NCI-H446 (cell line): Measurements from ENCODE around the gene REV3L.
"Not testable (repeated sequence)": the region's sequence is repeated elsewhere in the genome, so short reads cannot be mapped to it uniquely, and the experiment has no call there.

Experiments used
- DNase-seq, 2 experiments: peaks; one replicate each; lab custom pipeline; 2025; lab: John Stamatoyannopoulos, UW

REV3L gene

DNA sequence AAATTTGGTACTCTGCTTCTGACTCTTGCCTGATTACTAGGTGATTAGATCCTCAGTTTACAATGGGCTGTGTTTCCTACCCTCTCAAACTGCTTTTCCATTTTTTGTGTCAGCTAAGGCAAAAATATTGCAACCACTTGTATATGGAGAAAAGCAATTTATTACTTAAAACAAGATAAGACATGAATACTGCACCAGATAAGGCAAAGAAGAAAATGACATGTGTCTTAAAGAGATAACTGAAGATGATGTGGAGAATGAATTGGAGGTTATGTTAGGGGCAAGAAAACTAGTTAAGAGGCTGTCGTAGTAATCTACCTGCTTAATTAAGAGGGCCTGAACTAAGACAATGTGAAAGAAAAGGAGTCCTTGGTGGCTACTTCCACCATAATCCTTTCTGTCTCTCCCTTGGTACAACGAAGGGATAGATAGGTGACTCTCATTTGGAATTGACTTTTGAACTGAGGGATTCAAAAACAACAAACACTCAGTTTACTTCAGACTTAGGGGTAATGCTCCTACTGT, 16.3 kb upstream of the REV3L start:
- DNase-seq: no peak

DNA sequence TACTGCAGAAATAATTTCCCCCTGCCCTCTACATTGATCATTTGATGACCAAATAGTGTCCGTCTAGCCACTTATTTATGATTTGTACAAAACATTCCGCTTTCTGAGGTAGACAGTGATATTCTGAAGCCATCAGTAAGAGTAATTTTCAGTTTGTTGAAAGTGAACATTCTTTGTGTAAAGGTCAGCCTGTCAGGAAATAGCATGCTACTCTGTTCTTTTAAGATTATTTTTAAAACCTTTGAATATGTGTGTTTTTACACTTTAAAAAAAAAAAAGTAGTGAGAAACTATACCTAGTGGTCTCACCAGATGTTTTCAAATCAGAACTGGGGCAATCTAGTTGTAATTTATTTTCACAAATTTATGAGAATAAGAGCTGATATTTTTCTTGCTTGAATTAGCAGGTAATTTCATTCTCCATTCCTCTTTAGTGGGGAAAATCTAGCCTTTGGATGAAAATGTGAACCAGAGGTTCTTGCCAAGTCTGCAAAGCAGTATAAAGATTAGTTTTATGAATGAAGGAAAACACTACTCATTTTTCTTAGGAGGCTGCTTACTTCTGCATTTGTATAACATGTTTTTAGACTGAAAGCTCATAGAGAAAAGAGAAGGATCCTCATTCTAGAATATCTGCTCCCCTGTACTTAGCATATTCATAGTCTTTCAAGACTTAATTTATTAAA, 12.1 kb upstream of the REV3L start:
- no peak for DNase-seq

DNA sequence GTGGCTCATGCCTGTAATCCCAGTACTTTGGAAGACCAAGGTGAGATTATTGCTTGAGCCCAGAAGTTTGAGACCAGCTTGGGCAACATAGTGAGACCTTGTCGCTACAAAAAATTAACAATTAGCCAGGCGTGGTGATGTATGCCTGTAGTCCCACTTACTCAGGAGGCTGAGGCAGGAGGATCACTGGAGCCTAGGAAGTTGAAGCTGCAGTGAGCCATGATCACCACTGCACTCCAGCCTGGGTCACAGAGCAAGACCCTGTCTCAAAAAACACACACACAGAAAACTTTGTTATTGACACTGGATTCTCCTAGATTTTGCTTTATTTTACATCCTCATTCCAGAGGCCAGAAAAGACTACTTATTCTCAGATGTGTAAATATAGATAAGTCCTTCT, 9.5 kb upstream of the REV3L start:
- no peak for DNase-seq

DNA sequence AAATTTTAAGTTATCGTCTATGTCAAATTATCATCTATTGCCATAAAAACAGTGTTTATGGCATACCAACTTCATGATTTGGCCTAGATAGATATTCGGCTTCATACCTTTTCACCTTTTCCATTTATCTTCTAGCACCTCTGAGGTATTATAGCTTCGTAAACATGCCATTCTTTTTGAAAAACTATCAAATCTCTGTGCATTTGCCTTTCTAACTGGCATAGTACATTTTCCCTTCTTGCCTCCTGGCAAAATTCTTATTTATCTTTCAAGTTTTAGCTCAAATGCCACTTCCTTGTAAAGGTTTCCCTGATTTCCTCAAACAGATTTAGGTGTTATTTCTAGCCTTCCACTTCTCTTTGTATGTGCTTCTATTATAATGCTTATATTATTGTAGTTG, 7.0 kb upstream of the REV3L start:
- no peak for DNase-seq

DNA sequence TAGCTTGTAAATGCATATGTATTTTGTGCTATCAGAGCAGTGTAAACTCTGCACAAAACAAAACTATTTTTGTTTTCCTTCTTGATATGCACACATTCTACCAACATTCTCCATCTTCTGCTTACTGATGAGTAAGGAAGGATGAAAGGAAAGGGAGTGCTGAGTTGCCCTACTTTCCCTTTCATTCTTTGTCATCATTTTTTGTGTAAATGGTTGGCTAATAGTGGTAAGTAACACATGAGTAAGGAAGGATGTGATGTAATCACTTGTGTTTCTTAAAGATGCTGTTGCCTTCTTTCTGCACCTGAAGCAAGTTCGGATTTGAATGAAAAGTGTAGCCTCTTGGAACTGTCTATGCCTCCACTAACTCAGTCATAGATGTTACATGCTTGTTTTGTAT, 4.6 kb upstream of the REV3L start:
- no peak for DNase-seq

DNA sequence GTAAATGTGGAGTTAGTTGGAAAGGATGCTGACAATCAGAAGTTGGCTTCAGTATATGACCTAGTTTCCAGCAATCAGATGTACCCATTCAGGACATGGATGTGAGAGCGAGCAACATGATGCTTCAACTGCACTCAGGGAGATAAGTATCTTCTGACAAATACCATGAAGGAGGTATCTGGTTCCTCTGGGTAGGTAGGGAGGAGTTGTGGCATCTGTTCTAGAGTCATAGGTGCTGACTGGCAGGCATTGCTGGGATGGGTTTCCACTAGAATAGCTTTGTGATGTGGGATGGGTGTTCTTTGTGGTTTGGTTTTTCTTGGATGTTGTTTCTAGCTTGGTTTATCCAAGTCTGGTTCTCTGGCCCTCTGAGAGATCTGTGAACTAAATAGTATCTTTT, 3.9 kb upstream of the REV3L start:
- no peak for DNase-seq

DNA sequence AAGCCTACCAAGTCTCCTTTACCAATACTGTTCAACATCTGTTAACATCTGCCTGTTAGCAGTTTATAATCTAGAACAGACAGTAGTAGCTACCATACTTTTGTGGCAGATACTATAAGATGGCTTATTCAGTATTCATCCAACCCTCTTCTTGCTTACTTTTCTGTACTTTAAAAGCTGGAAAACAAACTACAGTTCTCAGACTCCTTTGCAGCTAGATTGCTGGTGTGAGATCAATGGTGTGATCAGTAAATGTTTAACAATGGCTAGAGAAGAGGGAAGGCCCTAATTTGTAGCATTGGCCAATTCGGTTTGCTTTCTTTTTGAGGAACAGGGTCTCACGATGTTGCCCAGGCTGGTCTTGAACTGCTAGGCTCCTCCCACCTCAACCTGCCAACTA, 3.5 kb upstream of the REV3L start:
- DNase-seq: no peak

DNA sequence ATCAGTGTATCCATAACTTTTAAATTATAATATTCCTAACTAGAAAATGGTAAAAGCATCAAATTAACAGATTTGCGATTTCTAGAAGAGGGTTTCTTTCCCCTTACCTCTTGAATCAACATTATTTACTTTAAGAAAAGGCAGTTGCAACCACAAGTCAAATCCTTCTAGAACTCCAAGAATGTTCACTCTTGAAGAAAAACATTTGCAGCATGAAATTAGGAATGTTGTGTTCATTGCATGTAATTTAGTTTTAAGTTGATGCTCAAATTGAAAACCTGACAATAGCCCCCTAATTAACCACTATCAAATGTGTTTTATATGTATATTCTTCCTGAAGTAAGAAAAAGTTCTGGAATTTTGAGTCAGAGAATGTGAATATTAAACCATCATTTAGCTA, 2.3 kb upstream of the REV3L start:
- no peak for DNase-seq

DNA sequence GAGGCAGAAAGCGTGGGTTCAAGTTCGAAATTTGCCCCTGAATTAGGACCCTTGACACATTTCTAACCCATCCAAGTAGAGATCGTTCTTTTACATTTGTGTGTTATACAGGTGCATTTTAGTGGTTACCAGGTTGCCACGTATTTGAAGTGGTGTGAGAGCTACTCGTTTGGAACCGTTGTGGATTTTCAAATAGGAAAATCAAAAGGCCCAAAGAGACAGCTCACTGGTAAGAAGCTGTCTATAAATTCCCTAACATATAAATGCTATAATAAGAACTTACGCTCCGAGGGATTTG, 1.6 kb upstream of the REV3L start:
- no peak for DNase-seq

DNA sequence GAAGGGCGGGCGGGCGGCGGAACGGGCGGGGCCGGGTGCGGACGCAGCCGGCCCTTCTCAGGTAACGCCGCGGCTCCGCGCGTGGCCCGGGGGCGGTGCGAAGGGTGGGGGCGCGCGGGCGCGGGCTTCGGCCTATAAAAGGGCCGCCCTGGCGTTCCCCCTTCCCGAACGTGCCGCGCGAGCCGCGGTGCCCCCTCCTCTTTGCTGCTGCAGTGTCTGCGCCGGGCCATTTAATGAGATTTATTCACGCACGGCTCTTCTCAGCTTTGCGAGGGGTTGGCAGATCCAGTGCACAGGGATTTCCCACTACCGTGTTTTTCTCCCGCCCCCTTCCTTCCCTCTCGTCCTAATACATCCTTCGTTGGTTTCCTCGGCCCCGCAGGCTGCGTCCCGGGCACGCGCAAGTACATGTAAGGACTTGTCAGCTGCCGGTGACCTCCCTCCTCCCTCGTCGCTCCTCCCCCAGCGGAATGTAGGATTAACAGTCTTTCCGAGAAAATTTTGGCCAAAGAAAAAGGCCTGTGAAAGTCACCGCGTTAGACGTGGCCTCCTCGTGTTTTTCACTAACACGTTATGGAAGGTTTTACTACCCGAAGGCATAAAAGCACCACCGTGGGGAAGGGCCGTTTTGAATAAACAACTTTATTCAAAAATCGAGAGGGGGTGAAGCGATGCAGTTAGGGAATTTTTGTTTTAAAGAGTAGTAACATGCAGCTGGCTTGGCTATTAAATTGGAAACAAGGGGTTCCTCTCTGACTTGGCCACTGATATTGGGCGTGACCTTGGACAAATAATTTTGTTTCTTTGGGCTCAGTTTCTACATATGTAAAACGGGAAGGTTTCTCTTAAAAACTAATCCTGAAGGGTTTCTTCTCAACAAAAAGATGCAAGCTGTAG, 966 bp upstream of the REV3L start:
- DNase-seq: peak; percentile 90 to 93

DNA sequence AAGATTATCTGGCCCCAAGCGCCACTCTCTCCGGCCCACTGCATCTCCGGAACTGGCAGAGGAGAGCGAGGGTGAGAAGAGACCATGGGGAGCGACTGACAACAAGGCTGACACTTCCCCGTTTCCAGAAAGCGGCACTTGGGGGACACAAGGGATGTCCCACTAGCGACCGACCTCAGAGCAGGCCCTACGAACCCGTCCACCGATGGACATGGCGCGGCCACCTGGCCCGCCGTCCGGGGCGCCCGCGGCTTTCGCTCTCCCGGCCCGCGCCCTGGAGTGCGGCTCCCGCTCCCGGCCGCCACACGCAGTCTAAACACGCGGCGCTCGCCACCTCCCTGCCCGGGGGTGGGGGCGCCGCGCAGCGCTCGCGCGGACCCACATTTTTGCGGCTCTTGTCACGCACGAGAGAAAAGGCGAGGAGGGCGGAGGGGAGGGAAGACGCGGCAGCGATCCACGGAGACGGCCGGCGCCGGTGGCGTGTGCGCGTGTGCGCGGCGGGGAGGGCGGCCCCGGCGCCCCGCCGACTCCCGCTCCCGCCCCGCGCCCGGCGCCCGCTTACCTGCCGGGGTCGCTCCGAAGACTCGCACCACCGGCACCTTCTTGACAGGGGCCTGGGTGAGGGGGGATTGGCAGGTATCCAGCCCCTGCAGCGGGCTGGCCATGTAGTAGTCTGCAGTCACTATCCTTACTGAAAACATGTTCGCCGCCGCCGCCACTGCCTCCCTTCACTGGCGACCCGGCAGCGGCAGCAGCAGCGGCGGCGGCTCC, 645 bp downstream of the REV3L start:
- DNase-seq: peak; percentile 25 to 48

DNA sequence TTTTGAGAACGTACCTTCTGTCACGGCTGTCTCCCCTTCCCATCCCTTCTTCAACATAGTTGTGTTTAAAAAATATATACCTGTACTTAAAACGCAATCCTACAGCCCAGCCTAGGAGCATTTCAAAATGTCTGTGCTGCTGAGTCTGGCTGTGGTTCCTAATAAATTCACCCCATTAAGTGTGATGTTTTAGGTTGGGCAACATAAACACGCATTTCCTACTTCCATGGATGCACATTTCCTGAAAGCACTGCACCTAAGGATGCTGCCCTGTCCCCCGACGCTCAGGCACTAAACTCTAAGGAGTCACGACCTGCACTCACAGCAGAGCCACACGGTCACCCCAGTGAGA, 1.2 kb downstream of the REV3L start:
- no peak for DNase-seq

DNA sequence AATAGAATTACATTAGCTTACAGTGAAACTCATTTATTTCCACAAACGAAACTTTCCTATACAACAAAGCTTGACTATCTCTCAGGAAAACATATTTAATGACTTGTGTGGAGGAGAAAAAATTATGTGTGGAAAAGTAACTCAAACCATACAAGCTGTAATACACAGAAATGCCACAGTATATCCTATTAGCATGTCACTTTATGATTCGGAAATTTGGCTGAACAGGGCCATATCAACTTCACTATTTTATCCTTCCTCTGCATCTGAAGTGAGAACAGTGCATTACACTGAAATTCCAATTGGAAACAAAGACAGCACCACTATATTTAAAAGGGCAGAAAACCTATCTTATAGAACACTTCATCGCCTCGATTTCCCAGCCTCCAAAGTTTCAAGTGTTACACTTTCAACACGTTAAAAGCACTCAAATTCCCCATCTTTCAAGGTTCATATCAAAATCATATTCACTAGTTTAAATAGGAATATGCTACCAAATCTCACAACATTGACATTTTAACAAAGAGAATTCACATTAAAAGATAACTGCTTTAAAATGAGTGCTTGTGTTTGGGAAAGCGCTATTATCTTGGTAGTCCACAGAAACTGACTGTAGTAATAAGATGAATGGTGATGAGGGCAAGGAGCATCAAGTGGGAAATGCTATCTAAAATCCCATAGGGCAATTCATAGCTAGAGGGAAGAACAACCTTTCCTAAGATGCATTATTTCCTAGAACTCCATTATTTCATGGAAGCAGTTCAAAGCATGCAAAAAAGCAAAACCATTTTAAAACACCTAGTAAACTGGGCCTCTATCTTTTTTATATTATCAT, 1.8 kb downstream of the REV3L start:
- no peak for DNase-seq

DNA sequence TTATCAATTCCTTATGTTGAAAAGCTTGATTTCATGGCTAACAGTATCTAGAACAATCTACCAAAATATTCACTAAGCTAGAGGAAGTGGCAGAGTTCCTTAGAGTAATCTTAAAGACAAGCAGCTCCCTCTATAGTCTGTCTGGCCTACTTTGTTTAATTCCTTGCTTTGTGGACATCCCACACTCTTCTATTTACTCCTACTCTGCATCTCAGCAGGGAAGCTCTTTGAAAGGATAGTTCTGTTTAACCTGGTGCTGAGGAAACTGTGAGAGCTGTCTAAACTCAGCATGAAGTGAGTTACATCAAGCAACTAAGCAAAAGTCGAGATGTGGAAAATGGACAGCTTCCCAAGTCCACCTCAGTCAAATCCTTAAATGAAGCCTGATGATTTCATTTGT, 4.3 kb downstream of the REV3L start:
- DNase-seq: peak; percentile 14 to 37

DNA sequence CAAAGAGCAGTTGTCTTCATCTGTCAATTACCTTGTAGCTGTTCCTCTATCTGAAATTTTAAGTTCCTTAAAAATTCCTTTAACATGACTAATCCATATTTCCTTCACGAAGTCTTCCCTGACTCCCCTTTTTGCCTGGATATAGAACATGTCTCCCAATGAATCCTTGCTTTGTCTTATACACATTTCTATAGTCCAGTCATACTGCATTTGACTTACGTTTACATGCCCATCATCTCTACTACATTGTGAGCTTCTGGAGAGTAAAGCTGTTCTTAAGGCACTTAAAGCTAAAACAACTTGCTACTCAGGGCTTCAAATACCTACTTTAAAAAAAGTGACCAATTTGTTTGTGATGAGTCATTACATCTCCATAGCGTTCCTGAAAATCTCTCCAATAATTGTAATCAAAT, 4.9 kb downstream of the REV3L start:
- no peak for DNase-seq

DNA sequence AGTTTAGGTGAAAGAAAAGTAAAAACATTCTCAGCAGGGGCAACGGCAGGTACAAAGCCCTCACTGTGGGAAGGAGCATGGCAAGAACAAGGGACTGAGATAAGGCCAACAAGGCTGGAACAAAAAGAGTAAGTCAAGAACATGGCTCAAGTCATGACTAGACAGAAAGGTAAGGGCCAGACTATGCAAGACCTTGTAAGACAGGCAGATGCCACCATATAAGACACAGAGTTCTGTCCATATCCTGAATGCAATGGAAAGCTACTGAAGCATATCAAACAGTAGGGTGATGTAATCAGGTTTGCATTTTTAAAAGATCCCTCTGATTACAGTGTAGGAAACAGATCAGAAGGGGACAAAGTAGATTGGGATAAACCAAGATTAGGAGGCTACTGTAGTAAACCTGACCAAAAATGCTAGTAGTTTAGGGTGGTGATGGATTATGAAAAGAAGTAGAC, 5.5 kb downstream of the REV3L start:
- DNase-seq: no peak

DNA sequence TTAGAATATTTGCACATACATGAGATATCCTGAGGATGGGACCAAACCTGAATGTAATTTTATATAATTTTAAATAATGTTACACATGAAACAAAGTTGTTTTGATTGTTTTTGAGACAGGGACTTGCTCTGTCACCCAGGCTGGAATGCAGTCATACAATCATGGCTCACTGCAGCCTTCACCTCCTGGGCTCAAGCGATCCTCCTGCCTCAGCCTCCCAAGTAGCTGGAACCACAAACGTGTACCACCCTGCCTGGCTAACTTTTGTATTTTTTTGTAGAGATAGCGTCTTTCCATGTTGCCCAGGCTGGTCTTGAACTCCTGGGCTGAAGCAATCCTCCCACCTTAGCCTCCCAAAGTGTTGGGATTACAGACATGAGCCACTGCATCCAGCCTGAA, 7.0 kb downstream of the REV3L start:
- not testable (repeated sequence) for DNase-seq

DNA sequence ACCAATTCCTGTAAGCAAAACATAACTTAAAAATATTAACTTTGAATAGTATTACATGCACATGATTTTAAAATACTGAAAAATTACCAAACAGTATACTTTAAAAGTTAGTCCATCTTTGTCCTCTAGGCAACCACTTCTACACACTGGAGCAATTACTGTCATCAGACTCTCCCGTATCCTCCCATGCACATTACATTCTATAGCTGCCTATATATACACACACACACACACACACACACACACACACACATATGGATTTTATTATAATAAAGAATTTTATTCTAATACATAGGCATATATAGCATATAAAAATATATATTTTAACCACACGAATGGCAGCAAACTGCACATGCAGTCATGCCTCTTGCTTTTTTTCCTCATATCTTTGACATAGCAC, 8.2 kb downstream of the REV3L start:
- DNase-seq: no peak

DNA sequence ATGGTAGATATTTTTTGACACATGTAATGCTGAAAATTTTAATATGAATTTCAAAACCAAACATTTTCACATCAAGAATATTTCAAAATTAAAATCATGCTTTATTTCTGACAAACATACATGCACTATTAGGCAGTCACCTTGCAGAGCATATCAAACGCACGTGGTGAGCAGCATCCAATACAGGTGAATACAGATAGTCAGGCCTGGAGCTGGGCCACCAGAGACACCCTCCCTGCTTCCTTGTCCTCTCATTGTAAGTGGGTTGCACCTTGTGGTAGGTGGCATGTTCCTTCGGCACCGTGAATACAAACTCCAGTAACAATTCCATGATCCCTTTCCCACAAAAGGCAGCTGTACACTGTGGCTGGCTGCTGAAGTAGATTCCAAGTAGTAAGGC, 8.9 kb downstream of the REV3L start:
- DNase-seq: no peak

DNA sequence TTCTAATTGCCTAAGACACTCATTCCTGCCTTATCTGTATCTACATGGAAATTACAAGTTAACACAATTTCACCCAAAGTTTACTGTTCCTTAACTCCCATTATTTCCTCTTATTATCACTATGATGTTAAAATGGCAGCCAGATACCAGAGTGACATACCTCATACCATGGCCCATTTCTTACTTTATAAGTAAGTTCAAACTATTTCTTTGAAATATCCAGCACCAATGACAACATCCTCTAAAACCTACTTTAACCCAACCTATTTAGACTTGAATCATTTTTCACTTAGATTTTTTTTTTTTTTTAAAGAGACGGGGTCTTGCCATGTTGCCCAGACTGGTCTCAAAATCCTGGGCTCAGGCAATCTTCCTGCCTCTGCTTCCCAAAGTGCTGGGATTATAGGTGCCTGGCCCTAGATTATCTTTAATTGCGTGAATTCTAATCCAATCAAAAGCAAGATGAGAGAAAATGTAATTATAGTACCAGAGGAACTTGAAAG, 10.0 kb downstream of the REV3L start:
- no peak for DNase-seq

DNA sequence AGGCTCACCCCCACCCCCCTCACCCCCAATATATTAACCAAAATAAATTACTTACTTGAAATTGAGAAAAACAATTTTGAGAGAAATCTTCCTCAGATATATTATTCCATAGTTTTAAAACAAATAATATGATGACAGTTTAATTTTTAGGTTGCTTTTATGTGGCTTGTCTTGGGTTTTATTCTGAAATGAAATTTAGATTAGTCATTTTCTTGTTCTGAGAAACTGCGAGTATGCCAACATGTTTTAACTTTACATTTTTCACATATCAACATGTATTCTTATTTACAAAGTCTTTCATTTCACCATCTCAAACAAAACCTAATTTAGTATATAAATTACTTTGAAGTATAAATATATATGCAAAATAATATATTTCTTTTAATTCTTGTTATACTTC, 11.1 kb downstream of the REV3L start:
- DNase-seq: no peak

DNA sequence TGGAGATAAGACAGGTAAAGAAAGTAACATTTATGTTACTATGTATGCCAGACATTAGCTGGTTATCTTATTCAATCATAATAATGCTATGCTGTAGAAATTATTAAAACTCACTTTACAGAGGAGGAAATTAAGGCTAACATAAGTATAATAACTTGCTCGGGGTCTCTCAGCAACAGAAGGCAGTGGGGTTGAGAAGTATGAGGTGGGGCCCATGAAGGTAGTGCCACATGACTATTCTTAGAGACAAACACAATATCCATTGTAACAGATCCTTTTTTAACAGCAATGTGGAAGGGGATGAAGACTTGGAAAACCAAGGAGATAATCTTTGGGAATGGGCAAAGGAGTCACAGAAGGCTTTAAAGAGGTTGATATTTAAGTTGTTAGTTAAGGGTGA, 11.5 kb downstream of the REV3L start:
- DNase-seq: no peak
